MM.1S (cell line): ENCODE measurements around the gene SNX17.

Experiments
- EZH2 ChIP-seq: fragments of 300-600 bp; sonication (generic); optimal IDR thresholded peaks from 2 replicates; pipeline ENCODE3; 2017; ENCODE audit warnings: low read depth, mild to moderate bottlenecking, antibody characterized with exemption, low read length, mixed read lengths
- TF ChIP-seq, protein P1 (sequence below): fragments of 300-600 bp; sonication (generic); IDR thresholded peaks from 2 replicates; pipeline ENCODE4 v1.5.1; 2016; ENCODE audit warnings: antibody characterized with exemption, low read length, mixed read lengths

GRCh38 chr2:27351802-27352598 lies 18.4 kb upstream of the SNX17 start:
- TF ChIP-seq EZH2, result no peak
- TF ChIP-seq, protein P1, sequence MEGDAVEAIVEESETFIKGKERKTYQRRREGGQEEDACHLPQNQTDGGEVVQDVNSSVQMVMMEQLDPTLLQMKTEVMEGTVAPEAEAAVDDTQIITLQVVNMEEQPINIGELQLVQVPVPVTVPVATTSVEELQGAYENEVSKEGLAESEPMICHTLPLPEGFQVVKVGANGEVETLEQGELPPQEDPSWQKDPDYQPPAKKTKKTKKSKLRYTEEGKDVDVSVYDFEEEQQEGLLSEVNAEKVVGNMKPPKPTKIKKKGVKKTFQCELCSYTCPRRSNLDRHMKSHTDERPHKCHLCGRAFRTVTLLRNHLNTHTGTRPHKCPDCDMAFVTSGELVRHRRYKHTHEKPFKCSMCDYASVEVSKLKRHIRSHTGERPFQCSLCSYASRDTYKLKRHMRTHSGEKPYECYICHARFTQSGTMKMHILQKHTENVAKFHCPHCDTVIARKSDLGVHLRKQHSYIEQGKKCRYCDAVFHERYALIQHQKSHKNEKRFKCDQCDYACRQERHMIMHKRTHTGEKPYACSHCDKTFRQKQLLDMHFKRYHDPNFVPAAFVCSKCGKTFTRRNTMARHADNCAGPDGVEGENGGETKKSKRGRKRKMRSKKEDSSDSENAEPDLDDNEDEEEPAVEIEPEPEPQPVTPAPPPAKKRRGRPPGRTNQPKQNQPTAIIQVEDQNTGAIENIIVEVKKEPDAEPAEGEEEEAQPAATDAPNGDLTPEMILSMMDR, result no peak
